ENCODE results near the gene TTF1. TPM values are rescaled to one million over a fixed set of nuclear protein-coding genes. Genes with fewer than 3 reads are reported as not detected.

Gene TTF1, protein sequence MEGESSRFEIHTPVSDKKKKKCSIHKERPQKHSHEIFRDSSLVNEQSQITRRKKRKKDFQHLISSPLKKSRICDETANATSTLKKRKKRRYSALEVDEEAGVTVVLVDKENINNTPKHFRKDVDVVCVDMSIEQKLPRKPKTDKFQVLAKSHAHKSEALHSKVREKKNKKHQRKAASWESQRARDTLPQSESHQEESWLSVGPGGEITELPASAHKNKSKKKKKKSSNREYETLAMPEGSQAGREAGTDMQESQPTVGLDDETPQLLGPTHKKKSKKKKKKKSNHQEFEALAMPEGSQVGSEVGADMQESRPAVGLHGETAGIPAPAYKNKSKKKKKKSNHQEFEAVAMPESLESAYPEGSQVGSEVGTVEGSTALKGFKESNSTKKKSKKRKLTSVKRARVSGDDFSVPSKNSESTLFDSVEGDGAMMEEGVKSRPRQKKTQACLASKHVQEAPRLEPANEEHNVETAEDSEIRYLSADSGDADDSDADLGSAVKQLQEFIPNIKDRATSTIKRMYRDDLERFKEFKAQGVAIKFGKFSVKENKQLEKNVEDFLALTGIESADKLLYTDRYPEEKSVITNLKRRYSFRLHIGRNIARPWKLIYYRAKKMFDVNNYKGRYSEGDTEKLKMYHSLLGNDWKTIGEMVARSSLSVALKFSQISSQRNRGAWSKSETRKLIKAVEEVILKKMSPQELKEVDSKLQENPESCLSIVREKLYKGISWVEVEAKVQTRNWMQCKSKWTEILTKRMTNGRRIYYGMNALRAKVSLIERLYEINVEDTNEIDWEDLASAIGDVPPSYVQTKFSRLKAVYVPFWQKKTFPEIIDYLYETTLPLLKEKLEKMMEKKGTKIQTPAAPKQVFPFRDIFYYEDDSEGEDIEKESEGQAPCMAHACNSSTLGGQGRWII
- polyA plus RNA-seq (ENCODE audit: insufficient read length in 4 of 4): 10 to 100 TPM; 17.0 to 20.8 (median 20.3) TPM

DNA sequence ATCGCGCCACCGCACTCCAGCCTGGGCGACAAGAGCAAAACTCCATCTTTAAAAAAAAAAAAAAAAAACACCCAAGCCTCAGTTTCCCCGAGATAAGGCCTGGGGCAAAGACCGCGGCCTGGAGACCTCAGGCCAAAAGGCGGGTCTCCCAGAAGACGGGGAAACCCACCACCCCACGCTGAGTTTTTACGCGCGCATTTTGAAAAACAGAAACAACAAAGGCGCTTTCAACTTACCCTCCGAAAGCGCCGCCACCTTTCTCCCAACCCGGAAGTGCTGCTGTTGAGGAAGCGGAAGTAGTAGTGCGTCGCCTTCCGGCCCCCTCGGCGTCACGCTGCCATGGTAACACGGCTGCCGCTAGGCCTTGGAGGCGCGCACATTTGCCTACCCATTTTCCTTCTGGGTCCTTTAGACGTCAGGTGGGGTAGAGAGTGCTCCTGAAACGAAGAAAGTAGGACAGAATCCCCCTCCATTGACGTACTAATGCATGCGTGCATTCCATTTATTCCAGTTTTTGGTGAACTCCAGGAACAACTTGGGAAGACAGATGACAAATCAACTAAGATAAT is at the start of gene TTF1:
Gene TTF1, minus strand, starts transcription at position 287 of the 569 bp plus-strand sequence. CDS start 4,019 bp downstream, outside the sequence.
- DNase-seq (ENCODE audit: low read depth in 4 of 4, low spot score in 3 of 4): peak; percentile 76 to 83 (median 79)

DNA sequence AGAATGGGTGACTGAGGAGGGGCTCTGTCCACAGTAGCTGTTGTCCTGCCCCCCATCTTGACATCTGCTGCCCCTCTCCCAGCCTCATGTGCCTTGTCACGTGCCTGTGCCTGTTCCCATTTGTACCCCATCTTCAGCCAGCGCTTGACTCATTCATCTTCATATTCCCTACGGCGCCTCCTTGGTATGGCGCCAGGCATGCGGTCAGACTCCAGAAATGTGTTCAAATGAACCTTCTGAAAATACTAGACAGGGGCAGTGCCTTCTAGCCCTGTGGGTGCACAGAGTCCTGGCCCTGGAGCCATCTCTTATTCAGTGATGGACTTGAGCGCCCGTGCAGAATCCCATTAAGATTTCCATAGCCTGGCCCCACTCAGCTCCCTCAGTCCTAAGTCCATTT is 49.6 kb upstream of the TTF1 start:
- no peak for DNase-seq (ENCODE audit: low read depth in 4 of 4, low spot score in 3 of 4)

DNA sequence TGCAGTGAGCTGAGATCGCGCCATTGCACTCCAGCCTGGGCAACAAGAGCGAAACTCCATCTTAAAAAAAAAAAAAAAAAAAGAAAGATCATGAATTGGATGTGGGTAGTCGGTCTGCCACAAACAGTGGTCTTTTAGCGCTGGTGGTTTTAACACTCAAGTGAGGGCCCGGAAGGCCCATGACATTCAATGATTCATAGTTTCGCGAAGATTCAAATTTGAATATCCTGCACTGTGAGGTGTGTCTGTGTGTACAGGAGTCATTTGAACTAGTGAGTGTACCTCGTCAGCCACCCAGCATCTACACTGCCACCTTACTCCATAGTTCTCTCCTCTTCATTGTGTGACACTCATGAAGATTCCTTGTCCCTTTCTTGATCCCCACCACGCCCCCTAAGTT is 44.6 kb upstream of the TTF1 start:
- DNase-seq (ENCODE audit: low read depth in 4 of 4, low spot score in 3 of 4): no peak

DNA sequence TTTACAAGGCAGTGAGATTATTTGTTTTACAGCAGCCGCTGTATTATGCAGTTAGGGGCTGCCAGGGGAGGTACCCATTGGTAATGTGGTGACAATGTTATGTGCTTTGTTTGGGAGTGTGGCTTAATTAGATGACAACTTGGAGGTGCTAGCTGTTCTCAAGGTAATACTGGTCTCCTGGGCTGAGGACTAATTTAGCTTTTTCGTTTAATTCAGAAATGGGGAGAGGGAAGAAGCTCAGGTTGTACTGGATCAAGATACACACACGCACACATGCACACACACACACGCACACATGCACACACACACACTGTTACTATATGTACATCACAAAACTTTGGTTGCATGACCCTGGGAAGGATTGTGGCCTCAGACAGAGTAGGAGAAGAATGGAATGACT is 41.3 kb upstream of the TTF1 start:
- DNase-seq (ENCODE audit: low read depth in 4 of 4, low spot score in 3 of 4): no peak

DNA sequence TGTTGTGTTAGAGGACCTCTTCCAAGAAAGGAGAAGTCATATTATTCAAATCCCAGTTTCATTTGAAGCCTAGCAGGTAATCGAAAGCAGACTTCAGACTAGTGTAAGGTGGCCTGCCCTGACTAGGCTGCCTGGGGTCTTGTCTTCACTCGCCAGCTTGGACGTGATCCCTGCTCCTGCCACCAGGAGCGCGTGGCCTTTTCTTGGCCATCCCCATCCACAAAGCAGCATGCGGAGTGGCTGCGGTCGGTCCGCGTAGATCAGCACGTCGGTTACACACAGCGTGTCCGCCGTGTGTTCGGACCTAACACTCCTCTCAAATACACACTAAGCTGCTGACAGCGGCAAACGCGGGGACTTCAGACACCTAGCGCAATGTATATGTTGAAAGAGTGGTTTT is 40.7 kb upstream of the TTF1 start:
- no peak for DNase-seq (ENCODE audit: low read depth in 4 of 4, low spot score in 3 of 4)

GRCh38 chr9:132446887-132447286 is 40.2 kb upstream of the TTF1 start:
- no peak for DNase-seq (ENCODE audit: low read depth in 4 of 4, low spot score in 3 of 4)

GRCh38 chr9:132443951-132444607 is 37.4 kb upstream of the TTF1 start:
- no peak for DNase-seq (ENCODE audit: low read depth in 4 of 4, low spot score in 3 of 4)

- DNase-seq (ENCODE audit: low read depth in 4 of 4, low spot score in 3 of 4): no peak
Observed at GRCh38 chr9:132441404-132441803, 34.8 kb upstream of the TTF1 start.

GRCh38 chr9:132440735-132441134 is 34.1 kb upstream of the TTF1 start:
- DNase-seq (ENCODE audit: low read depth in 4 of 4, low spot score in 3 of 4): no peak

DNA sequence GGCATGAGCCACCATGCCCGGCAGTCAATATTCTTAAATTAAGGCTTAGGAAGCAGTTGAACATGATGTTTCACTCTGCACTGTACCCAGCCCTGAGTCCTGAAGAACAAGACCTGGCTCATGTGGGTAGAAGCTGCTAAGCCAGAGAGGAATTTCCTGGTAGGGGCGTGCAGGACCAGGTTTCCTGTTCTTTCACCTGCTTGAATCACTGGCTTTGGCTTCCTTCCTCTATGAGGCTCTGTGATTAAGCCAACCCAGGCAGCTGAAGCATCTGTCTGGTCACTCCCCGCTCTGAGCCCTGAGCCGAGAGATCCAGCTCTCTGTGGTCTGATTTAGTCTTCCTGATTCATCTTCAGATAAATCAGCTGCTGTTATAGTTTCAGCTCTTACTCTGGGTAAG is 32.5 kb upstream of the TTF1 start:
- no peak for DNase-seq (ENCODE audit: low read depth in 4 of 4, low spot score in 3 of 4)

- no peak for DNase-seq (ENCODE audit: low read depth in 4 of 4, low spot score in 3 of 4)
Observed at GRCh38 chr9:132434881-132435280, 28.2 kb upstream of the TTF1 start.

- no peak for DNase-seq (ENCODE audit: low read depth in 4 of 4, low spot score in 3 of 4)
Observed at GRCh38 chr9:132430998-132431397, 24.4 kb upstream of the TTF1 start.

DNA sequence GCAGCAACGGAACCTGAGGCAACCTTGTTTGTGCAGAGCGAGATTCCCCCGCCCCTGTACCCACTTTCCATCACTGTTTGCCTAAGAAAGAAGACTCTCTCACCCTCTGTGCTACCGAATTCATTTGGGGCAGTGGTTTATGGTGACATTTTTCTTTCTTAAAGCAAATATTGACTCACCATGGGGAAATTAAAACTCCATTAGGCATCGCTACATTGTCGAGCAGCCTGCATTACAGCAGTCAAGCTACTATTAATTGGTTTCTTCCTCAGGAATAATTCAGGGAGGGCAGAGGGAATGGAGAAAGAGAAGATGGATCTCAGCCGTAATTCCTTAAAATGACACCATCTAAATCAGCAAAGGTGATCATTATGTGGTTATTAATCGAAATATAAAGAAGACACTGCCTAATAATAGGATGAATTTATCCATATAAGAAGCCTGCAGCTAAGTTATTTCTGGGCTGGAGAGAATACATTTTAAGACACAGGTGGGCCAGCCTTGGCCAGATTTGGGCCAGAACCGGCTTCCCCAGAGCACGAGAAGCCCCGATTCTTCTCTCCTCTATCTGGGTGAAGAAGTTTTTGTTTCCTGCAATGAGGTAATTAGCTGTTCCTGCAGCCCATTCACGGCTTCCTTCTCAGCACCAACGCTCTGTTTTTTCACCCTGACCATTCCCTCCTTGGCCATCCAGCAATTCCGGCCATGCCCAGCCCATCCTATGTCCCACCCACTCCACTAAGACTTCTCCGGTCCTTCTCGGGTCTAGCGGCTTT is 20.2 kb upstream of the TTF1 start:
- DNase-seq (ENCODE audit: low read depth in 4 of 4, low spot score in 3 of 4): no peak

GRCh38 chr9:132425675-132426062 is 19.0 kb upstream of the TTF1 start:
- DNase-seq (ENCODE audit: low read depth in 4 of 4, low spot score in 3 of 4): no peak

DNA sequence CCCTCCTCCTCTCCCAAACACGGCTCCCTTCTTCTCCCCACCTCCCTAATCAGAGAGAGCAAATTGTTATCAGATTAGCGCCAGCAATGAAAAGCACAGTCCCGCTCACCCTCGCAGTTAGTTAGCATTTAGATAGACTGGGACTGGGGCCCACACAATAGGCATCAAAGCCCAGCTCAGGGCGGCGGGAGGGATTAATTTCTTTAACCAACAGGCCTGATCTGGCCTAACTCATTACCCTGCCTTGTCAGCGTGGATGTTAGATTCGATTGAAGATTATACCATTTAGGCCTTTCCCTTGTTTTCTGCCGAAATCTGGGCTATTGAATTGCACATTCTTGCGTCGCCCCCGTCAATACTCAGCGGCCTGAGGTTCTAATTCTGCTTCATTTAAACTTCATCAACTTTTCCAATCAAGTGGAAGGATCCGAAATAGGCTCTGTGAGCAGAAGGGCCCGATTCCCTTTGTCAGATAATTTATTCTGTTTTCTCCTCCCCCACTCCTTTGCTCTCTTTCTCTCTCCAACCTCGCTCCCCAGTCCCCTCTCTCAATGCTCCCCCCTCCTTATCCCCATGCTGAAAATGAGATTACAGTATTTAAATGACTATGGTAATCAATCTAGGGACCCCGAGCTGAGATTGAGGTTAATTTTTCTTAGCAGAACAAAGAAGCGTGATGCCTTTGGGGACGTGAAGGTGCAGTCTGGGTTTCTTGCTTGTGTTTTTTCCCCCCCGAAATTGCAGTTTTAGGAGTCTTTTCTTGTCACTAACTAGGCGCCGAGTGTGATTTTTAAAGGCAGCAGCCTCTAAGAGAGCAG is 18.4 kb upstream of the TTF1 start:
- no peak for DNase-seq (ENCODE audit: low read depth in 4 of 4, low spot score in 3 of 4)

- DNase-seq (ENCODE audit: low read depth in 4 of 4, low spot score in 3 of 4): no peak
Observed at GRCh38 chr9:132423503-132423902, 16.9 kb upstream of the TTF1 start.

- no peak for DNase-seq (ENCODE audit: low read depth in 4 of 4, low spot score in 3 of 4)
Observed at GRCh38 chr9:132422574-132422973, 15.9 kb upstream of the TTF1 start.

- DNase-seq (ENCODE audit: low read depth in 4 of 4, low spot score in 3 of 4): no peak
Observed at GRCh38 chr9:132418726-132419363, 12.2 kb upstream of the TTF1 start.

DNA sequence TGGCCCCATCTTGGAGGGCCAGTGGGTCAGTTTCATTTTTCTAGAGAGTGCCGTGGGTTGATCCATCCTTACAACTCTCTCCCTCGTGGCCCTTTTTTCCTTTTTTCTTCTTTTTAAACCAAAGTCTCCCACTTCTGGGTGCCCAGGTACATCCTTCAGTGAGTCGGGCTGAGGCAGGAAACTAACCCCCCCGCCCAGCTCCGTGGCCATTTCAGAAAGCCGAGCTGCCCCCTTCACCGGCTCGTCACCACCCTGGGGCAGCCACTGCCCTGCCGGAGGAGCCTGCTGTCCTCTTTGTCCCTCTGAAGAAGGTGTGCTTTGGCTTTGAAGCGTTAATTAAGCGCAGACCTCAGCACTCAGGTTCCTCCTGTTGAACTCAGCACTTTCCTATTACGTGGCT is 8.5 kb upstream of the TTF1 start:
- no peak for DNase-seq (ENCODE audit: low read depth in 4 of 4, low spot score in 3 of 4)
